ENCODE measurements around the gene PCDH18.

PCDH18 gene

DNA sequence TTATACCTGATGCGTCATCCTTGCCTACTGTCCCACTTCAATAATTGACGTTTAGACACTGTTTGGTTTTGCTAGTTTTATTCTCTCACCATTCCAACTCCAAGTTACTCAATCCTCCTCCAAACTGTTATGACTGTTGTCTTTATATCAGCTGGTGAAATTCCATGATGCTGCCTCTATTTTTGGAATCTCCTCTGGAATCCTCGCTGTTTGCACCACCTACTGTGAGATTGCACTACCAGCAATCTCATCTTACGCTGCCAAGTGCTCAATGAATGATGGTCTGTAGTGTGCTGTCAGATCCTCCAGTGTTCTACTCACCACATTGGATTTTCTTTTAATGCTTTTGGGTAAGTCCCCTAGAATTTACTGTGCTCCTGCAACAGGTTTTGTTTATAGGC, 13.2 kb upstream of the PCDH18 start:
- no peaks in the 10 kb centered on the region for H3K79me2 ChIP-seq (ENCODE audit: insufficient read depth, low read length)
- no peak overlapping the region for H3K9ac ChIP-seq (ENCODE audit: low read depth, low read length, poor library complexity, severe bottlenecking)
- H3K4me2 ChIP-seq (ENCODE audit: low read depth, low read length, poor library complexity, severe bottlenecking), result no peak overlapping the region
- H3K9me3 ChIP-seq (ENCODE audit: insufficient read depth, low read depth, low read length), result no peaks in the 10 kb centered on the region
- no peaks in the 10 kb centered on the region for H3K36me3 ChIP-seq (ENCODE audit: insufficient read depth, low read length)
- no peak overlapping the region for H2AFZ ChIP-seq (ENCODE audit: low read length)
- H3K4me3 ChIP-seq (ENCODE audit: low read length, poor library complexity, severe bottlenecking), result no peak overlapping the region
- H3K9me2 ChIP-seq (replicated peaks; ENCODE audit: low read depth, low read length), result no peaks in the 10 kb centered on the region
- no peaks in the 10 kb centered on the region for H3K4me1 ChIP-seq (ENCODE audit: insufficient read depth, low read length, poor library complexity, severe bottlenecking)
- H3F3A ChIP-seq (ENCODE audit: low read depth), result no peaks in the 10 kb centered on the region
- no peaks in the 10 kb centered on the region for H4K20me1 ChIP-seq (ENCODE audit: insufficient read depth, low read length, poor library complexity, severe bottlenecking)
- no peaks in the 10 kb centered on the region for H3K27me3 ChIP-seq (ENCODE audit: insufficient read depth, low read length, poor library complexity, severe bottlenecking)
- TF ChIP-seq EZH2phosphoT487 (IDR thresholded peaks at IDR 0.05; ENCODE audit: borderline replicate concordance), result no peak
- TF ChIP-seq CTCF (conservative IDR thresholded peaks at IDR 0.05; ENCODE audit: low read length), result no peak

GRCh38 chr4:137543648-137544047, 11.4 kb upstream of the PCDH18 start:
- H3K4me3 ChIP-seq (ENCODE audit: low read length, poor library complexity, severe bottlenecking), result no peak overlapping the region
- no peaks in the 10 kb centered on the region for H3F3A ChIP-seq (ENCODE audit: low read depth)
- no peak for TF ChIP-seq EZH2phosphoT487 (IDR thresholded peaks at IDR 0.05; ENCODE audit: borderline replicate concordance)
- TF ChIP-seq CTCF (conservative IDR thresholded peaks at IDR 0.05; ENCODE audit: low read length), result no peak
- H3K36me3 ChIP-seq (ENCODE audit: insufficient read depth, low read length), result no peaks in the 10 kb centered on the region
- H3K9ac ChIP-seq (ENCODE audit: low read depth, low read length, poor library complexity, severe bottlenecking), result no peak overlapping the region
- H3K9me2 ChIP-seq (replicated peaks; ENCODE audit: low read depth, low read length), result no peaks in the 10 kb centered on the region
- H3K4me1 ChIP-seq (ENCODE audit: insufficient read depth, low read length, poor library complexity, severe bottlenecking), result no peaks in the 10 kb centered on the region
- no peaks in the 10 kb centered on the region for H4K20me1 ChIP-seq (ENCODE audit: insufficient read depth, low read length, poor library complexity, severe bottlenecking)
- H2AFZ ChIP-seq (ENCODE audit: low read length), result no peak overlapping the region
- H3K4me2 ChIP-seq (ENCODE audit: low read depth, low read length, poor library complexity, severe bottlenecking), result no peak overlapping the region
- H3K79me2 ChIP-seq (ENCODE audit: insufficient read depth, low read length), result no peaks in the 10 kb centered on the region
- no peaks in the 10 kb centered on the region for H3K9me3 ChIP-seq (ENCODE audit: insufficient read depth, low read depth, low read length)
- H3K27me3 ChIP-seq (ENCODE audit: insufficient read depth, low read length, poor library complexity, severe bottlenecking), result no peaks in the 10 kb centered on the region

DNA sequence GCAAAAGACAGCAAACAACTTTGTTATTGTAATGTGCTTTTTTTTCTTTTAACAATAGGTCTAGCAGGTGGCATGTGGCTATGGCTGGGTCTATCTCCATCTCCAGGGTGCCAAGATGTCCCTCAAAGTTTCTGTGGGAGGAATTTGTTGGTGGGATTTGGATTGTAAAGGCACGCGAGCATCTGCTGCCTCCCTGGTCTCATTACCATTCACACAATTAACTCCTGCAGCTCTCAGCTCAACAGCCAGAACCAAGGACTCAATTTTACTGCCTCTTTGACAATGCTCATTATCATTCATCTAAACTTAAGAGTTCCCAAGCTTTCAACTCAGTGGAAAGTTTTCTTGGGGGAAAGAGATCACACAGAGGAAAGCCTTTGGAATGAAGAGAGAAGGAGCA, 10.9 kb upstream of the PCDH18 start:
- Histone ChIP-seq H3K27me3 (ENCODE audit: insufficient read depth, low read length, poor library complexity, severe bottlenecking) (no peaks in the 10 kb centered on the region), H3K9me2 (replicated peaks; ENCODE audit: low read depth, low read length) (no peaks in the 10 kb centered on the region), H2AFZ (ENCODE audit: low read length) (no peak overlapping the region), H3K4me1 (ENCODE audit: insufficient read depth, low read length, poor library complexity, severe bottlenecking) (no peaks in the 10 kb centered on the region), H3K9me3 (ENCODE audit: insufficient read depth, low read depth, low read length) (no peaks in the 10 kb centered on the region), H3K4me3 (ENCODE audit: low read length, poor library complexity, severe bottlenecking) (no peak overlapping the region), H3F3A (ENCODE audit: low read depth) (no peaks in the 10 kb centered on the region), H3K4me2 (ENCODE audit: low read depth, low read length, poor library complexity, severe bottlenecking) (no peak overlapping the region), H3K36me3 (ENCODE audit: insufficient read depth, low read length) (no peaks in the 10 kb centered on the region), H4K20me1 (ENCODE audit: insufficient read depth, low read length, poor library complexity, severe bottlenecking) (no peaks in the 10 kb centered on the region), H3K79me2 (ENCODE audit: insufficient read depth, low read length) (no peaks in the 10 kb centered on the region), H3K9ac (ENCODE audit: low read depth, low read length, poor library complexity, severe bottlenecking) (no peak overlapping the region)
- TF ChIP-seq EZH2phosphoT487 (IDR thresholded peaks at IDR 0.05; ENCODE audit: borderline replicate concordance), result no peak
- TF ChIP-seq CTCF (conservative IDR thresholded peaks at IDR 0.05; ENCODE audit: low read length), result no peak

All from Loucy (cell line).